Myocyte (in vitro differentiated cells): ENCODE results near the gene TCEAL1. TPM values are rescaled to one million over a fixed set of nuclear protein-coding genes. Genes with fewer than 3 reads are reported as not detected.

ENCODE experiments used
- DNase-seq: peaks from one replicate; pipeline ENCODE4 v3.0.0-alpha.2; 2012; ENCODE audit warnings: low read depth
- total RNA-seq: library from RNA; depleted of rRNA; stranded (reverse); fragments of >200 nt; gene quantifications from 2 replicates; pipeline ENCODE4 v1.2.3, GENCODE V29; 2014

TCEAL1 gene
- total RNA-seq, 1 donor from 2014 or later = 149 TPM

GRCh38 chrX:103678199-103678993, 49.6 kb downstream of the TCEAL1 start:
- DNase-seq = no peak

Other genes starting within 250 kb of the TCEAL1 start
- gene RAB40A, start 109.5 kb upstream of the TCEAL1 start, total RNA-seq = 0.26 and 0.32 TPM in 2 replicates
- 153 and 202 TPM in 2 replicates for gene TCEAL4, start 43.5 kb upstream of the TCEAL1 start, total RNA-seq
- gene TCEAL3, start 21.0 kb upstream of the TCEAL1 start, total RNA-seq = 34.0 and 36.5 TPM in 2 replicates
- 769 and 841 TPM in 2 replicates for gene MORF4L2, start 57.7 kb downstream of the TCEAL1 start, total RNA-seq
- gene TMEM31, start 81.9 kb downstream of the TCEAL1 start, total RNA-seq = not detected in 2 replicates
- 0.56 TPM in 1 of 2 replicates, not detected in the other for gene PLP1, start 147.9 kb downstream of the TCEAL1 start, total RNA-seq
- gene RAB9B, start 203.3 kb downstream of the TCEAL1 start, total RNA-seq = 2.1 and 2.9 TPM in 2 replicates